Measurements from ENCODE around the gene CELA2A. TPM values are rescaled to one million over a fixed set of nuclear protein-coding genes. Genes with fewer than 3 reads are reported as not detected.

Gene CELA2A
- total and polyA plus RNA-seq, 9 of the 15 experiments (the other 6 are each of a cell fraction or from before 2014, with no cell fraction given) = 0.62 TPM; not detected in 8

DNA sequence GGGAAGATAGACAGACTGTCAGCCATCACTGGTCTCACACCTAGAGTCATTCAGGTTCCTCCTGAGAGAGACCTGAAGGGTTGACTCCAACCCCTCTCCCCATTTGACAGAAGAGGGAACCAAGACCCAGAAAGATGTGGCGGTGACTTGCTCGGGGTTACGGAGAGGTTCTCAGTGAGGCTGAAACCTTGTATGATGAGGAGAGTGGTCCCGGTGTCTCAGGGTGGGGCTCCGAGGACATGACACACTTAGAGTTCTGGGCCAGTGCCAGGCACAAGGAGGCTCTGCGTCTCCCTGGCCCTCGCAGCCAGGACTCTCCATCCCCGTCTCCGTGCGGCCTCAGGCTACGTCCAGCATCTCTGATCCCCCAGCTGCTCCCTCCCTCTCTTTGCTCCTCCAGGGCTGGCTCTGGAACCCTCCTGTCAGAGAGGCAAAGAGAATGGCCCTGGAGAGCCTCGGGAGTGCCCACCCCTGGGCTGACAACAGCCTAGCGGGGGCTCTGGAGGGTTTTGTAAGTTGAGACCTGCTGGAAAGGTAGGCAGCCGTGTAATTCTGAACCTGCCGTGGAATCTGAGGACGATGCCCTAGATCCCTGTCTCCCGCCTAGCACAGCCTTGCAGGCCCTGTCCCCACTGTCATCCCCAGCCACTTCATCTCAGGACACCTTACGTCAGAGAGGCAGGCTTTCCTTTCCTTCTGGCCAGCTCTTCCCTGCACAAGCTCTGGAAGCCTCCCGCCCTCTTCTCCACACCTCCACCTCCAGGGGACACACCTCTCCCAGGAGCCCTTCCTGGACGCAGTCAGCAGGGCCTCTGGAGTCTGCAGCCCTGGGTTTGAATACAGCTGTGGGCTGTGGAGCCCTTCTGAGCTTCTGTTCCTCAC lies 42.7 kb upstream of the CELA2A start:
- CTCF ChIA-PET (ENCODE audit: low intra/inter-chr PET ratio) = no interaction called here
- peaks cover 29% of the 10 kb centered on the region for H4K20me1 ChIP-seq (replicated peaks; ENCODE audit: control insufficient read depth, insufficient read depth, low read length)
- in situ Hi-C loops (cut with MboI) = no loop called here
- peaks cover 45 to 73% of the 10 kb centered on the region in 2 experiments for H3K4me1 ChIP-seq (replicated peaks in 1 of 2; ENCODE audit: control insufficient read depth in 2 of 2, insufficient read depth in 2 of 2, low read length in 2 of 2)
- peaks cover 33% of the 10 kb centered on the region for H3K36me3 ChIP-seq (ENCODE audit: control insufficient read depth, insufficient read depth, low read length)
- FAIRE-seq (no peak), ATAC-seq (no peak), DNase-seq (ENCODE audit: extremely low read depth in 1 of 4, low spot score in 3 of 4) (no peak)
- POLR2A ChIA-PET = interaction anchor here (1.4 kb wide), 1 partner anchor 64 kb away, joined by 3 read pairs; no protein-coding TSS in a partner anchor
- no peaks in the 10 kb centered on the region for H3K27me3 ChIP-seq (ENCODE audit: control insufficient read depth in 2 of 2, insufficient read depth in 2 of 2, low read length in 2 of 2)
- H2AFZ ChIP-seq (ENCODE audit: low read depth, low read length) = no peak overlapping the region
- WGBS (ENCODE audit: insufficient coverage, low coverage, missing lambda C conversion rate) = 94% methylated on average over 20 of the region's 20 CpGs
- TF ChIP-seq, protein P1, sequence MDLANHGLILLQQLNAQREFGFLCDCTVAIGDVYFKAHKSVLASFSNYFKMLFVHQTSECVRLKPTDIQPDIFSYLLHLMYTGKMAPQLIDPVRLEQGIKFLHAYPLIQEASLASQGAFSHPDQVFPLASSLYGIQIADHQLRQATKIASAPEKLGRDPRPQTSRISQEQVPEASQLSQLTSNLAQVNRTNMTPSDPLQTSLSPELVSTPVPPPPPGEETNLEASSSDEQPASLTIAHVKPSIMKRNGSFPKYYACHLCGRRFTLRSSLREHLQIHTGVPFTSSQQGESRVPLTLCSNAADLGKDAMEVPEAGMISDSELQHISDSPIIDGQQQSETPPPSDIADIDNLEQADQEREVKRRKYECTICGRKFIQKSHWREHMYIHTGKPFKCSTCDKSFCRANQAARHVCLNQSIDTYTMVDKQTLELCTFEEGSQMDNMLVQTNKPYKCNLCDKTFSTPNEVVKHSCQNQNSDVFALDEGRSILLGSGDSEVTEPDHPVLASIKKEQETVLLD (IDR thresholded peaks at IDR 0.05) = no peak
- 0 out of 2 replicates have a peak, but pooled peaks have one; percentile 5 for TF ChIP-seq RBFOX2 (IDR thresholded peaks at IDR 0.05; ENCODE audit: low read depth, low read length)
- H3K4me2 ChIP-seq (ENCODE audit: insufficient read depth, low read length) = no peak overlapping the region
- no peak overlapping the region for H3K27ac ChIP-seq (ENCODE audit: extremely low read depth, low read depth, low read length)
- H3K4me3 ChIP-seq = no peak overlapping the region
- peaks cover 4% of the 10 kb centered on the region for H3K9me1 ChIP-seq (ENCODE audit: control insufficient read depth, insufficient read depth, low read length)
- no TSS peak for BruUV-seq (replicated peaks)
- peaks cover 30% of the 10 kb centered on the region for H3K79me2 ChIP-seq (ENCODE audit: control insufficient read depth, insufficient read depth, low read length)
- intact Hi-C loops (cut with micrococcal nuclease) = no loop called here
- no peaks in the 10 kb centered on the region for H3K9me3 ChIP-seq (replicated peaks; ENCODE audit: control insufficient read depth, insufficient read depth, low read depth, low read length)
- H3K9ac ChIP-seq (ENCODE audit: insufficient read depth in 1 of 2, low read depth in 2 of 2, low read length in 2 of 2) = 0 out of 4 replicates have a peak overlapping the region, but pooled peaks of 1 of the 2 experiments have one; percentile 15

Data from K562 (cell line).